ENCODE measurements around the gene NSD2.
"Not testable (repeated sequence)": the region's sequence is repeated elsewhere in the genome, so short reads cannot be mapped to it uniquely, and the experiment has no call there.

The NSD2 gene

GRCh38 chr4:1987296-1987695 is 116.1 kb downstream of the NSD2 start:
- DNase-seq, result no peak

GRCh38 chr4:1987721-1988326 is 116.6 kb downstream of the NSD2 start:
- DNase-seq, result no peak

GRCh38 chr4:1988327-1988724 is 117.1 kb downstream of the NSD2 start:
- no peak for DNase-seq

GRCh38 chr4:1989533-1990347 is 118.5 kb downstream of the NSD2 start:
- no peak for DNase-seq

GRCh38 chr4:1990348-1990645 is 119.1 kb downstream of the NSD2 start:
- DNase-seq, result no peak

GRCh38 chr4:1990676-1991075 is 119.5 kb downstream of the NSD2 start:
- DNase-seq, result no peak

GRCh38 chr4:1991087-1991486 is 119.9 kb downstream of the NSD2 start:
- no peak for DNase-seq

- no peak for DNase-seq
Observed at GRCh38 chr4:1991596-1992434, 120.6 kb downstream of the NSD2 start.

GRCh38 chr4:1992468-1993168 is 121.4 kb downstream of the NSD2 start:
- no peak for DNase-seq

- DNase-seq, result no peak
Observed at GRCh38 chr4:1993169-1993516, 122.0 kb downstream of the NSD2 start.

GRCh38 chr4:1993718-1994516 is 122.7 kb downstream of the NSD2 start:
- DNase-seq, result not testable (repeated sequence)

- no peak for DNase-seq
Observed at GRCh38 chr4:1994938-1995337, 123.7 kb downstream of the NSD2 start.

- no peak for DNase-seq
Observed at GRCh38 chr4:1996866-1997611, 125.8 kb downstream of the NSD2 start.

GRCh38 chr4:1997712-1998111 is 126.5 kb downstream of the NSD2 start:
- no peak for DNase-seq

- no peak for DNase-seq
Observed at GRCh38 chr4:1998296-1998695, 127.1 kb downstream of the NSD2 start.

GRCh38 chr4:1999308-1999707 is 128.1 kb downstream of the NSD2 start:
- DNase-seq, result not testable (repeated sequence)

GRCh38 chr4:2003361-2003760 is 132.2 kb downstream of the NSD2 start:
- not testable (repeated sequence) for DNase-seq

GRCh38 chr4:2006367-2006766 is 135.2 kb downstream of the NSD2 start:
- DNase-seq, result no peak

GRCh38 chr4:2006956-2007653 is 135.9 kb downstream of the NSD2 start:
- DNase-seq, result no peak

GRCh38 chr4:2007804-2008670 is 136.8 kb downstream of the NSD2 start:
- no peak for DNase-seq
